A204.1 (cell line): ENCODE results near the gene KANTR.

ENCODE experiments used
- FAIRE-seq: peaks from 2 replicates; lab custom pipeline; 2012; peaks lifted over from hg19 to GRCh38; lab: Jason Lieb, UNC

The KANTR gene

GRCh38 chrX:53093748-53094581, at the start of gene KANTR:
TSS of gene KANTR (plus strand) at chrX:53094142. CDS start at chrX:53124273, 30,131 bp downstream.
- peak; percentile 97 for FAIRE-seq

- FAIRE-seq = no peak
Measured at GRCh38 chrX:53044995-53045394, 48.9 kb upstream of the KANTR start.

GRCh38 chrX:53047228-53047627, 46.7 kb upstream of the KANTR start:
- FAIRE-seq = no peak

GRCh38 chrX:53048169-53049126, 45.5 kb upstream of the KANTR start, which contains the start of gene GPR173:
TSS of gene GPR173 (plus strand) at chrX:53048789. CDS start at chrX:53076622, 27,833 bp downstream.
- no peak for FAIRE-seq

- no peak for FAIRE-seq
Measured at GRCh38 chrX:53049127-53049517, 44.8 kb upstream of the KANTR start.

GRCh38 chrX:53050841-53051240, 43.1 kb upstream of the KANTR start:
- no peak for FAIRE-seq

GRCh38 chrX:53055244-53055849, 38.6 kb upstream of the KANTR start:
- FAIRE-seq = no peak

- FAIRE-seq = no peak
Measured at GRCh38 chrX:53056292-53056691, 37.6 kb upstream of the KANTR start.

GRCh38 chrX:53065104-53065503, 28.8 kb upstream of the KANTR start:
- no peak for FAIRE-seq

- no peak for FAIRE-seq
Measured at GRCh38 chrX:53071064-53071463, 22.9 kb upstream of the KANTR start.

GRCh38 chrX:53071604-53072417, 22.1 kb upstream of the KANTR start:
- no peak for FAIRE-seq

- no peak for FAIRE-seq
Measured at GRCh38 chrX:53072418-53073114, 21.4 kb upstream of the KANTR start.

GRCh38 chrX:53073115-53073586, 20.8 kb upstream of the KANTR start:
- no peak for FAIRE-seq

- no peak for FAIRE-seq
Measured at GRCh38 chrX:53075011-53075410, 18.9 kb upstream of the KANTR start.

GRCh38 chrX:53076671-53077070, 17.3 kb upstream of the KANTR start:
- no peak for FAIRE-seq

GRCh38 chrX:53077207-53078197, 16.4 kb upstream of the KANTR start:
- FAIRE-seq = no peak

- no peak for FAIRE-seq
Measured at GRCh38 chrX:53078943-53079342, 15.0 kb upstream of the KANTR start.

- no peak for FAIRE-seq
Measured at GRCh38 chrX:53080628-53081580, 13.0 kb upstream of the KANTR start.
